Epithelial cell of esophagus (primary cell): ENCODE data around the gene XRCC1.

ENCODE experiments used
- DNase-seq: peaks from one replicate; pipeline ENCODE4 v3.0.0; 2010; ENCODE audit warnings: low read depth
- H3K4me3 ChIP-seq: 2 replicates; pipeline ENCODE4 v1.5.1; 2011; ENCODE audit warnings: mild to moderate bottlenecking, low read length, control low read depth
- CTCF ChIP-seq: IDR thresholded peaks from 2 replicates; pipeline ENCODE4 v1.5.1; 2011; ENCODE audit warnings: low read depth, mild to moderate bottlenecking, low read length, control low read depth, inconsistent platforms; ENCODE audit not compliant: insufficient read depth; ENCODE audit errors: missing control alignments

XRCC1 gene

GRCh38 chr19:43619262-43620060 is 44.1 kb upstream of the XRCC1 start, which contains the start of gene ZNF428:
Gene ZNF428 (minus strand): TSS chr19:43619629. CDS start chr19:43614304, 5,325 bp downstream.
- peak within 1 kb of the TSS; percentile 75 for H3K4me3 ChIP-seq
- TF ChIP-seq CTCF = peak; percentile 1
- DNase-seq = peak; percentile 83

- peak overlapping the region; percentile 75 for H3K4me3 ChIP-seq
- DNase-seq = peak; percentile 5
Measured at GRCh38 chr19:43618921-43619261, 43.6 kb upstream of the XRCC1 start.

GRCh38 chr19:43616954-43617353 is 41.6 kb upstream of the XRCC1 start:
- DNase-seq = no peak
- H3K4me3 ChIP-seq = no peak overlapping the region
- no peak for TF ChIP-seq CTCF

More at GRCh38 chr19:43618921-43619261, 43.6 kb upstream of the XRCC1 start:
- TF ChIP-seq CTCF = no peak

- no peak for TF ChIP-seq CTCF
- no peak overlapping the region for H3K4me3 ChIP-seq
- DNase-seq = no peak
Measured at GRCh38 chr19:43616306-43616705, 41.0 kb upstream of the XRCC1 start.

GRCh38 chr19:43612374-43612773 is 37.0 kb upstream of the XRCC1 start:
- H3K4me3 ChIP-seq = no peak overlapping the region
- no peak for TF ChIP-seq CTCF
- DNase-seq = no peak

- TF ChIP-seq CTCF = no peak
- no peak for DNase-seq
- H3K4me3 ChIP-seq = no peak within 1 kb of the TSS
Measured at GRCh38 chr19:43611788-43612187, 36.5 kb upstream of the XRCC1 start, which contains the start of gene SRRM5. Gene SRRM5 (plus strand): TSS chr19:43612088. CDS start chr19:43612122, 34 bp downstream.

- DNase-seq = no peak
- no peak for TF ChIP-seq CTCF
- H3K4me3 ChIP-seq = no peak overlapping the region
Measured at GRCh38 chr19:43610493-43610892, 35.2 kb upstream of the XRCC1 start.
